Measurements from ENCODE around the gene SH2D3C.

DNA sequence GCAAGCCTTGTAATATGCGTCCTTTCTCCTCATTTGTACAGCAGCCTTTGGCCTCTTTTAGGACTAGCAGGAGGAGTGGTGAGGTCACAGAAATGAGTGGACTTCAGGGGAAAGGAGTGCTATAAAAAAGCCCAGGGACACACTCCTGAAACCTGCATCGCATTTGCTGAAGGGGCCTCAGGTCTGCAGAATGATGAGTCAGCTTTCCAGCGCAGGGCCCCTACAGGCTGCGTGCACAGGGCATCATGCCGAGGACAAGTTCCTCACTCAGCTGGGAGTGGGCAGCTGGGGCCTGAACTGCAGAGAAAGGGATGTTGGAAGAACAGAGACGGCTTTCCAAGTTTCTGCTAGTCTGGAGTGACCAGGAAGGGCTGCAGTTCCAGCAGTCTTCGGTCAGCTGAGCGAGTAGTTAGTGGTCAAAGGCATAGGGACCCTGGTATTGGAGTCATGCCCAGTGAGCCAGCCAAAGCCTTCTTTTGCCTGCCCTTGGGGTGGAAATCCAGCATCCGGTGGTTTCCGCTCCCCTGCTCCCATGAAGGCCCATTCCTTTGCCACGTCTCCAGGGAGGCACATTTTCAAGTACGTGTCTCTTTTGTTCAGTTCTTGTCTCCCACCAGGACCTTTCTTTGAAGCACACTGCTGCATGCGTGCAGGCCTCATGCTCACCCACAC lies 89.0 kb downstream of the SH2D3C start:
- TF ChIP-seq, protein P1, sequence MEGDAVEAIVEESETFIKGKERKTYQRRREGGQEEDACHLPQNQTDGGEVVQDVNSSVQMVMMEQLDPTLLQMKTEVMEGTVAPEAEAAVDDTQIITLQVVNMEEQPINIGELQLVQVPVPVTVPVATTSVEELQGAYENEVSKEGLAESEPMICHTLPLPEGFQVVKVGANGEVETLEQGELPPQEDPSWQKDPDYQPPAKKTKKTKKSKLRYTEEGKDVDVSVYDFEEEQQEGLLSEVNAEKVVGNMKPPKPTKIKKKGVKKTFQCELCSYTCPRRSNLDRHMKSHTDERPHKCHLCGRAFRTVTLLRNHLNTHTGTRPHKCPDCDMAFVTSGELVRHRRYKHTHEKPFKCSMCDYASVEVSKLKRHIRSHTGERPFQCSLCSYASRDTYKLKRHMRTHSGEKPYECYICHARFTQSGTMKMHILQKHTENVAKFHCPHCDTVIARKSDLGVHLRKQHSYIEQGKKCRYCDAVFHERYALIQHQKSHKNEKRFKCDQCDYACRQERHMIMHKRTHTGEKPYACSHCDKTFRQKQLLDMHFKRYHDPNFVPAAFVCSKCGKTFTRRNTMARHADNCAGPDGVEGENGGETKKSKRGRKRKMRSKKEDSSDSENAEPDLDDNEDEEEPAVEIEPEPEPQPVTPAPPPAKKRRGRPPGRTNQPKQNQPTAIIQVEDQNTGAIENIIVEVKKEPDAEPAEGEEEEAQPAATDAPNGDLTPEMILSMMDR (tag by site-specific recombination; IDR thresholded peaks at IDR 0.05) = no peak
- TF ChIP-seq, protein P2, sequence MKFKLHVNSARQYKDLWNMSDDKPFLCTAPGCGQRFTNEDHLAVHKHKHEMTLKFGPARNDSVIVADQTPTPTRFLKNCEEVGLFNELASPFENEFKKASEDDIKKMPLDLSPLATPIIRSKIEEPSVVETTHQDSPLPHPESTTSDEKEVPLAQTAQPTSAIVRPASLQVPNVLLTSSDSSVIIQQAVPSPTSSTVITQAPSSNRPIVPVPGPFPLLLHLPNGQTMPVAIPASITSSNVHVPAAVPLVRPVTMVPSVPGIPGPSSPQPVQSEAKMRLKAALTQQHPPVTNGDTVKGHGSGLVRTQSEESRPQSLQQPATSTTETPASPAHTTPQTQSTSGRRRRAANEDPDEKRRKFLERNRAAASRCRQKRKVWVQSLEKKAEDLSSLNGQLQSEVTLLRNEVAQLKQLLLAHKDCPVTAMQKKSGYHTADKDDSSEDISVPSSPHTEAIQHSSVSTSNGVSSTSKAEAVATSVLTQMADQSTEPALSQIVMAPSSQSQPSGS (tag by site-specific recombination; IDR thresholded peaks at IDR 0.05; ENCODE audit: low read depth) = no peak
- TF ChIP-seq ZBTB20 (tag by site-specific recombination; IDR thresholded peaks at IDR 0.05) (no peak), ZXDB (tag by site-specific recombination; IDR thresholded peaks at IDR 0.05) (no peak), ZNF585B (tag by site-specific recombination; IDR thresholded peaks at IDR 0.05) (no peak), SCRT1 (tag by site-specific recombination; IDR thresholded peaks at IDR 0.05; ENCODE audit: borderline replicate concordance) (no peak), ZNF211 (tag by site-specific recombination; IDR thresholded peaks at IDR 0.05; ENCODE audit: low read depth) (no peak), PATZ1 (tag by site-specific recombination; IDR thresholded peaks at IDR 0.05) (no peak), ZNF654 (tag by site-specific recombination; IDR thresholded peaks at IDR 0.05; ENCODE audit: low read depth) (no peak)
- TF ChIP-seq, protein P3, sequence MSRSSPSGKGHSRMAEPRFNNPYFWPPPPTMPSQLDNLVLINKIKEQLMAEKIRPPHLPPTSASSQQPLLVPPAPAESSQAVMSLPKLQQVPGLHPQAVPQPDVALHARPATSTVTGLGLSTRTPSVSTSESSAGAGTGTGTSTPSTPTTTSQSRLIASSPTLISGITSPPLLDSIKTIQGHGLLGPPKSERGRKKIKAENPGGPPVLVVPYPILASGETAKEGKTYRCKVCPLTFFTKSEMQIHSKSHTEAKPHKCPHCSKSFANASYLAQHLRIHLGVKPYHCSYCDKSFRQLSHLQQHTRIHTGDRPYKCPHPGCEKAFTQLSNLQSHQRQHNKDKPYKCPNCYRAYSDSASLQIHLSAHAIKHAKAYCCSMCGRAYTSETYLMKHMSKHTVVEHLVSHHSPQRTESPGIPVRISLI (tag by site-specific recombination; IDR thresholded peaks at IDR 0.05) = no peak

Measured in HEK293 (cell line).